HCT116 (cell line): Measurements from ENCODE around the gene DTX1. TPM values are rescaled to one million over a fixed set of nuclear protein-coding genes. Genes with fewer than 3 reads are reported as not detected.

Experiments used
- ATAC-seq: fragments of 200-7000 bp; cut with Tn5 transposase; 2 replicates; pipeline ENCODE4 v1.9.1; 2020; ENCODE audit warnings: mild to moderate bottlenecking, moderate library complexity
- BruUV-seq: library from RNA; stranded (reverse); fragments of 400-500 nt; replicated peaks from 2 replicates; lab custom pipeline; 2021; lab: Mats Ljungman, UMichigan
- CTCF ChIA-PET: fragments of 300-600 bp; sonication (Branson Sonifier 250); formaldehyde crosslinking; loops from one replicate; lab custom pipeline; 2021; ENCODE audit warnings: antibody characterized with exemption; lab: Charles Lee
- POLR2A ChIA-PET: fragments of 300-600, 350-600 bp; sonication (Branson Sonifier 250); formaldehyde crosslinking; loops from one replicate; lab custom pipeline; 2021; ENCODE audit warnings: antibody characterized with exemption; lab: Charles Lee
- RAD21 ChIA-PET, 2 experiments: fragments of 300-600 bp; sonication (Branson Sonifier 250); formaldehyde crosslinking; loops; one replicate each; lab custom pipeline; 2023; ENCODE audit warnings: low total read pairs in 2 of 2; ENCODE audit not compliant: uncharacterized antibody in 2 of 2, unreplicated experiment in 2 of 2, low non-redundant PET in 1 of 2; lab: Charles Lee
- DNase-seq: peaks from one replicate; pipeline ENCODE4 v3.0.0-alpha.2; 2010; ENCODE audit warnings: low read depth, low spot score
- H2AFZ ChIP-seq: fragments of 200-600 bp; shearing (Covaris generic), sonication (generic); 2 replicates; pipeline ENCODE4 v1.6.1; 2017; ENCODE audit warnings: low read depth, mixed run types, mixed read lengths, antibody characterized with exemption, low read length; ENCODE audit not compliant: poor library complexity, severe bottlenecking
- H3K27ac ChIP-seq: 2 replicates; pipeline ENCODE4 v1.5.1; 2012; ENCODE audit warnings: low read depth, low read length
- H3K27me3 ChIP-seq: fragments of 200-600 bp; sonication (generic); 2 replicates; pipeline ENCODE4 v1.6.1; 2016; ENCODE audit warnings: mixed run types, low read length, mixed read lengths; ENCODE audit not compliant: insufficient read depth
- H3K36me3 ChIP-seq, 2 experiments: fragments of 200-500 bp in 1 of 2; fragments of 200-600 bp in 1 of 2; sonication (Bioruptor generic) in 1 of 2; sonication (generic) in 1 of 2; 2 replicates each; pipeline versions ENCODE4 v1.5.1 to v1.6.1; 2014 to 2016; ENCODE audit warnings: low read length in 2 of 2, inconsistent platforms in 1 of 2, mixed read lengths in 1 of 2, mixed run types in 1 of 2; ENCODE audit not compliant: insufficient read depth in 2 of 2, control insufficient read depth in 1 of 2
- H3K4me1 ChIP-seq, 2 experiments: fragments of 200-600 bp in 1 of 2; sonication (generic) in 1 of 2; 2 replicates each; pipeline versions ENCODE4 v1.5.1 to v1.6.1; 2012 to 2017; ENCODE audit warnings: low read length in 2 of 2, inconsistent platforms in 1 of 2, mild to moderate bottlenecking in 1 of 2, mixed read lengths in 1 of 2, mixed run types in 1 of 2, moderate library complexity in 1 of 2; ENCODE audit not compliant: insufficient read depth in 2 of 2, control insufficient read depth in 1 of 2
- H3K4me2 ChIP-seq: fragments of 200-600 bp; sonication (generic); 2 replicates; pipeline ENCODE4 v1.6.1; 2017; ENCODE audit warnings: mixed run types, low read length, mixed read lengths
- H3K4me3 ChIP-seq, 2 experiments: fragments of 200-600 bp in 1 of 2; sonication (generic) in 1 of 2; replicated peaks in 1 of 2; 2 replicates each; pipeline ENCODE4 v1.5.1; 2011 to 2016; ENCODE audit warnings: low read length in 2 of 2, control low read depth in 1 of 2, low read depth in 1 of 2, mild to moderate bottlenecking in 1 of 2, mixed read lengths in 1 of 2, mixed run types in 1 of 2
- H3K79me2 ChIP-seq: fragments of 200-600 bp; sonication (generic); 2 replicates; pipeline ENCODE4 v1.6.1; 2017; ENCODE audit warnings: mild to moderate bottlenecking, mixed run types, low read length, moderate library complexity, mixed read lengths; ENCODE audit not compliant: insufficient read depth
- H3K9ac ChIP-seq: fragments of 200-600 bp; sonication (generic); 2 replicates; pipeline ENCODE4 v1.6.1; 2016; ENCODE audit warnings: low read length, mixed read lengths
- H3K9me2 ChIP-seq: fragments of 200-600 bp; sonication (generic), shearing (Covaris generic); 2 replicates; pipeline ENCODE4 v1.6.1; 2017; ENCODE audit warnings: mixed run types, mild to moderate bottlenecking, moderate library complexity; ENCODE audit not compliant: insufficient read depth
- H3K9me3 ChIP-seq, 2 experiments: fragments of 200-500 bp in 1 of 2; fragments of 200-600 bp in 1 of 2; sonication (Bioruptor generic) in 1 of 2; sonication (generic) in 1 of 2; 2 replicates each; pipeline ENCODE4 v1.6.1; 2014 to 2017; ENCODE audit warnings: low read length in 2 of 2, mixed read lengths in 2 of 2, inconsistent platforms in 1 of 2, low read depth in 1 of 2, mild to moderate bottlenecking in 1 of 2, mixed run types in 1 of 2, moderate library complexity in 1 of 2; ENCODE audit not compliant: control insufficient read depth in 1 of 2, insufficient read depth in 1 of 2
- H4K20me1 ChIP-seq: fragments of 200-600 bp; sonication (generic), shearing (Covaris generic); 2 replicates; pipeline ENCODE4 v1.6.1; 2017; ENCODE audit warnings: mixed run types, mild to moderate bottlenecking, moderate library complexity; ENCODE audit not compliant: insufficient read depth
- CTCF ChIP-seq, 3 experiments: fragments of 200-600 bp in 1 of 3; sonication (generic) in 1 of 3; IDR thresholded peaks in 2 of 3; conservative IDR thresholded peaks in 1 of 3; 2 replicates each; pipeline ENCODE4 v1.5.1; 2012 to 2017; ENCODE audit warnings: low read depth in 2 of 3, low read length in 2 of 3, antibody characterized with exemption in 1 of 3, borderline replicate concordance in 1 of 3, control low read depth in 1 of 3, mild to moderate bottlenecking in 1 of 3, mixed read lengths in 1 of 3, mixed run types in 1 of 3, moderate library complexity in 1 of 3; ENCODE audit not compliant: insufficient read depth in 1 of 3
- EGR1 ChIP-seq: IDR thresholded peaks from 2 replicates; pipeline ENCODE4 v1.6.1; 2012; ENCODE audit warnings: low read depth
- EZH2 ChIP-seq: fragments of 200-600 bp; sonication (generic); IDR thresholded peaks from 2 replicates; pipeline ENCODE4 v1.6.1; 2017; ENCODE audit warnings: antibody characterized with exemption, mixed run types
- FOSL1 ChIP-seq: IDR thresholded peaks from 2 replicates; pipeline ENCODE4 v1.6.1; 2012; ENCODE audit warnings: low read depth
- SIN3A ChIP-seq: IDR thresholded peaks from 2 replicates; pipeline ENCODE4 v1.6.1; 2012; ENCODE audit warnings: low read depth
- intact Hi-C: fragments of 100-400 bp; cut with micrococcal nuclease; formaldehyde crosslinking; loops from 2 replicates; pipeline ENCODE4 v1.10.0; 2022
- total RNA-seq: library from RNA; stranded (reverse); gene quantifications from one replicate; pipeline ENCODE4 v1.2.1, GENCODE V29; 2021; ENCODE audit not compliant: unreplicated experiment

The DTX1 gene
- total RNA-seq, 1 experiment from 2014 or later = not detected

GRCh38 chr12:113063396-113064350, 7.1 kb downstream of the DTX1 start:
- no peak overlapping the region for H3K27ac ChIP-seq
- BruUV-seq = no TSS peak
- H3K9ac ChIP-seq = no peak overlapping the region
- H3K4me3 ChIP-seq = no peak overlapping the region
- CTCF ChIA-PET = no interaction called here
- intact Hi-C loops = no loop called here
- H4K20me1 ChIP-seq = no peaks in the 10 kb centered on the region
- no peaks in the 10 kb centered on the region for H3K9me2 ChIP-seq
- no peak for ATAC-seq
- POLR2A ChIA-PET = no interaction called here
- no peaks in the 10 kb centered on the region for H3K36me3 ChIP-seq
- H3K4me2 ChIP-seq = no peak overlapping the region
- H3K79me2 ChIP-seq = no peaks in the 10 kb centered on the region
- no peak for DNase-seq
- no peaks in the 10 kb centered on the region for H3K27me3 ChIP-seq
- no peak overlapping the region for H2AFZ ChIP-seq
- no peak for TF ChIP-seq CTCF (IDR thresholded peaks at IDR 0.05 in 2 of 3, conservative IDR thresholded peaks at IDR 0.05 in 1 of 3; ENCODE audit: borderline replicate concordance in 1 of 3, insufficient read depth in 1 of 3, low read depth in 2 of 3, low read length in 2 of 3)
- no peak for TF ChIP-seq EZH2
- TF ChIP-seq EGR1 = no peak
- TF ChIP-seq SIN3A = no peak
- no peak for TF ChIP-seq FOSL1
- RAD21 ChIA-PET = no interaction called here
- H3K9me3 ChIP-seq = no peaks in the 10 kb centered on the region
- H3K4me1 ChIP-seq = no peaks in the 10 kb centered on the region
